22Rv1 (cell line): ENCODE results near the gene DERL3.

Experiments
- H3K27ac ChIP-seq: fragments of 450-650 bp; 2 replicates; pipeline ENCODE4 v1.5.1; 2017
- ZFX ChIP-seq: fragments of 450-650 bp; IDR thresholded peaks from 2 replicates; pipeline ENCODE4 v1.6.1; 2017; ENCODE audit warnings: antibody characterized with exemption, borderline replicate concordance
- TF ChIP-seq, protein P1 (sequence below): fragments of 450-650 bp; IDR thresholded peaks from 2 replicates; pipeline ENCODE4 v1.5.1; 2017; ENCODE audit warnings: mild to moderate bottlenecking

The DERL3 gene

DNA sequence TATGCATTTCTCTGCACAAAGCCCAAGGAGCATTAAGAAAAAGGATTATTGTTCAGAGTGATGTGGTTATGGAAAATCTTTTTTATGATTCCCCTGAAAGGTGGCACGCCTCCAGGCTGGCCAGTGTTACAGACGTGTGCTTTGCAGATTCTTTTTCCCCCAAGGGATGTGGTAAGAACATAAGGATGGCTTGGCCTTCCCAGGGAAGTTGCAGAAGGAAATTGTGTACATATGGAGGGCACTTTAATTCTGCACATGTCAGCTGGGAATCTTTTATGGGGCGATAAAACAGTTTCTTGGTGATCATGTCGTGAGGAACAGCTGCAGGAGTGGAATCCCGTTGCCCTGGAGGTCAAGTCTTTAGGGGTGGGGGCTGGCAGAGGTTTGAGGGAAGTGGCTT lies 42.3 kb downstream of the DERL3 start:
- TF ChIP-seq ZFX: no peak
- TF ChIP-seq, protein P1, sequence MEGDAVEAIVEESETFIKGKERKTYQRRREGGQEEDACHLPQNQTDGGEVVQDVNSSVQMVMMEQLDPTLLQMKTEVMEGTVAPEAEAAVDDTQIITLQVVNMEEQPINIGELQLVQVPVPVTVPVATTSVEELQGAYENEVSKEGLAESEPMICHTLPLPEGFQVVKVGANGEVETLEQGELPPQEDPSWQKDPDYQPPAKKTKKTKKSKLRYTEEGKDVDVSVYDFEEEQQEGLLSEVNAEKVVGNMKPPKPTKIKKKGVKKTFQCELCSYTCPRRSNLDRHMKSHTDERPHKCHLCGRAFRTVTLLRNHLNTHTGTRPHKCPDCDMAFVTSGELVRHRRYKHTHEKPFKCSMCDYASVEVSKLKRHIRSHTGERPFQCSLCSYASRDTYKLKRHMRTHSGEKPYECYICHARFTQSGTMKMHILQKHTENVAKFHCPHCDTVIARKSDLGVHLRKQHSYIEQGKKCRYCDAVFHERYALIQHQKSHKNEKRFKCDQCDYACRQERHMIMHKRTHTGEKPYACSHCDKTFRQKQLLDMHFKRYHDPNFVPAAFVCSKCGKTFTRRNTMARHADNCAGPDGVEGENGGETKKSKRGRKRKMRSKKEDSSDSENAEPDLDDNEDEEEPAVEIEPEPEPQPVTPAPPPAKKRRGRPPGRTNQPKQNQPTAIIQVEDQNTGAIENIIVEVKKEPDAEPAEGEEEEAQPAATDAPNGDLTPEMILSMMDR: no peak
- H3K27ac ChIP-seq: no peak overlapping the region

DNA sequence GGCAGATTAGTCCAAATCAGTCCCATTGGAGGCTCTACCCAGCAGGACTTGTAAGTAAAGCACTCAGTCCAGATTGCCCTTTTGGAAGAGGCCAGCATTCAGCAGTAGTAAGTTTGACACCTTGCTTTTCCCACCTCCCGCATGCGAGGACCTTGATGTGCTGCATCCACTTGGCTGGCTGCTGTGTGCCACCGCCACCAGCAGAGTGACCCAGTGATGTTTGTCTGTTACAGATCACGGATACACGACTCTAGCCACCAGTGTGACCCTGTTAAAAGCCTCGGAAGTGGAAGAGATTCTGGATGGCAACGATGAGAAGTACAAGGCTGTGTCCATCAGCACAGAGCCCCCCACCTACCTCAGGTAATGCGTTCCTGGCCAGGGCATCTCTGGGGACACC lies 45.5 kb downstream of the DERL3 start:
- TF ChIP-seq, protein P1: no peak
- no peak for TF ChIP-seq ZFX
- H3K27ac ChIP-seq: no peak overlapping the region

DNA sequence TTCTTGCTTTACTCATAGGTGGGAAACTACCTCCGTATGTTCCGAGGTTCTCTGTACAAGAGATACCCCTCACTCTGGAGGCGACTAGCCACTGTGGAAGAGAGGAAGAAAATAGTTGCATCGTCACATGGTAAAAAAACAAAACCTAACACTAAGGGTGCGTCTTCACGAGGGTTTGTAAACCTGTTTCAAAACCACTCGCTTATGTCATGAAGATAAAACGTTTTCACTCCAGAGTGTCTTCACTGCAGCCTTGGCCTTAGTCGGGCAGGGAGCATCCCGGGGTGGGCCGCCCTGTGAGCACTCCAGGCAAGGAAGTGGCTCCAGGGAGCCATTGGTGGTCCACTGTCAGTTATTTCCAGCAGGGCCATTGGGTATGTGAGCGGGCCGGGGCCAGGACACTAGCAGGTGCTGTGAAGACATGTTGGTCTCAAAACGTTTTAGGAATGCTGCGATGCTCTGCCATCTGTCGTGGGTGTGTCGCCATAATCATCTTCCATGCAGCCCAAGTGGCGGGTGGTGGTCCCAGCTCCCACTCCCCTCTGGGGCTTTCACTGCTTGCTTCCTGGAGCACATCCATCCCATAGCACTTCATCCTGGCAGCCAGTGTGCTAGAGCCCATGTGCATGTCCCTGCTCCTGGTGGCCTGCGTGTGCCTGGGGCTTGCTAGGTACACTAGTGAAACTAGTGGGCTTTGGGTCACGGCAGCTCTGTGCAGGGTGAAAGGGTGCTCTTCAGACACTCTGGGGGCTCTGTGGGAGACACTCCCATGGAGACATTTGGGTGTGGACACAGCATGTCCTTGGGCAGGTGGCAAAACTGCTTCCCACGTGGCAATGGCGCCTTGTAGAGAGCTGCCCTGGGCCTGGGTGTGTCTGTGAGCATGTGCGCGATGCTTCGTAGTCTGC lies 46.8 kb downstream of the DERL3 start:
- no peak overlapping the region for H3K27ac ChIP-seq
- no peak for TF ChIP-seq ZFX
- TF ChIP-seq, protein P1: no peak

DNA sequence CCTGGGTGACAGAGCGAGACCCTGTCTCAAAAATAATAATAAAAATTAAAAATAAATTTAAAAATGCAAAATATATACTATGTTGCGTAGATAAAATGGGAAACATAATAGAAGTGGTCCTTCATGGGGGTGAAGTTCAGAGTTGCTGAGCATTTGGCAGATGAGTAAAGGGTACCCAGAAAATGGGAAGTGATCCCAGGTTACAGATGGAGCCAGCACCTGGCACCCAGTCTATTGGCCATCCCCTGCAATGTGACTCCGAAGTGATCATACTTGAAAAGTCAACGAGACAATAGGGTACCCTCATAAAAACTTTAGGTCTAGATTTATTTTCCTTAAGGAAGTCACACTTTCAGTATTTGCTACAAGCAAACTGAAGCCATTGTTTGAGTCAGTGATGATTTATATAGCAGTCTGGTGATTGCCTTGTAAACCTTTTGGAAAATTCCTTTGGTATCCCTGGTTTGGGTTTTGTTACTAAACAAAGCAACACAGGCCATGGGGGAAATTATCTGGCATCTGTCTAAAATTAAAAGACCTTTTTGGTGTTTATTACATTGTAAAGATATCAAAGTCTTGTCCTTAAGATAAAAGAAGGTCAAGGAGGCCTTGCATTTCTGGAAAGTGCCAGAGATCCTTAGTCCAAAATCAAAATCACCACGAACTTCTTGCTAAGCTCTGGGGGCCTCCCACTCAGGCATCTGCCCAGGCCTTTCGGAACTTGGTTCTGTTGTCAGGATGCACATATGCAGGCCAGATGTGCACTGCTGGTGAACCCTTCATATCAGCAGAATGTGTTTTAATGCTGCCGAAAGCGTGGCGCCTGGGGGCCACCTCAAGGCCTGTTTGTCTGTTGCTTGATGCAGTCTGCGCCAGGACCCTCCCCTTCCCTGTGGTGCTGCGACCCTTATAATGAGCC lies 47.7 kb downstream of the DERL3 start:
- H3K27ac ChIP-seq: no peak overlapping the region
- no peak for TF ChIP-seq ZFX
- TF ChIP-seq, protein P1: no peak

DNA sequence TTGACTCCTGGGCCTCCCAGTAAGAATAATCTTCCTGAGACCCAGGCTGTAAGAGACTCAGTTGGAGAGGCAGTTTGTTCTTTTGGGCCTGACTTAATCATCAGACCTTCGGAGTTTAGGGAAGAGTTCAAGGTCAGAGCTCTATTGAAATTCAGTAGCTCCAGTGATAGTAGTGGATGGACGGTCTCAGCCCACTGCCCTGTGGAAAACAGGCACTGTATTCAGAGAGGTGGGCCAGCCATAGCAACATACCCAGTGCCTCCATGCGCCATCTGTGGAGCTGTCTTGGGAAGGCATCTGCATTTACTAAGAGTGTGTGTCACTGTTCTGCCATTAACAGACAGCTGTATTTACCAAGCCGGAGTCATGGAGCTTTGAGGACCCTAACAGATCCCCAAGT lies 49.2 kb downstream of the DERL3 start:
- TF ChIP-seq, protein P1: no peak
- H3K27ac ChIP-seq: peak overlapping the region; percentile 98; the same call in 1 of the 2 replicates

DNA sequence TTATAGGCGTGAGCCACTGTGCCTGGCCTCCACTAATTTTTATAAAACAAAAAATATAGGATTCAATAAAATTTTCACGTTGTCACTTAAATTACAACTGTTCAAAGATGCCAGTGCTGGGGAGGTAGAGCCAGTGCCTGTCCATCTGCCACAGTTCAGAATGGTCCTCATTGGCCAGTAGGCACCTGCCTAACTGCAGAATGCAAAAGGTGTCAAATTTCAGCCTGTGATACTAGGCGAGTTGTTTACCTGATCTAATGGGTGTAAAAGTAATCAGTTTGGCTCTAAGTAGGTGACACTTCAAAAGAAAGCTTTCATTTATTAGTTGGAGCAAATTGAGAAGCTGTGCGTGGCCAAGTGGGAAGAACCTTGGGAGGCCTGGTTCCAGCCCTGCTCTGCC lies 49.7 kb downstream of the DERL3 start:
- no peak for TF ChIP-seq ZFX
- TF ChIP-seq, protein P1: no peak
- peak overlapping the region; percentile 98 for H3K27ac ChIP-seq
